K562 (cell line): ENCODE data around the gene CFAP20DC. TPM values are rescaled to one million over a fixed set of nuclear protein-coding genes. Genes with fewer than 3 reads are reported as not detected.

Experiments used
- ATAC-seq: fragments of 200-7000 bp; cut with Tn5 transposase; 3 replicates; pipeline ENCODE4 v1.9.1; 2020; ENCODE audit warnings: moderate library complexity
- BruUV-seq: library from RNA; stranded (reverse); fragments of 400-500 nt; replicated peaks from 2 replicates; lab custom pipeline; 2021; lab: Mats Ljungman, UMichigan
- CTCF ChIA-PET: fragments of 300-600 bp; formaldehyde crosslinking; extraction: SDS; loops from one replicate; lab custom pipeline; 2021; ENCODE audit warnings: low intra/inter-chr PET ratio; lab: Yijun Ruan, JAX
- POLR2A ChIA-PET: fragments of 300-600, 350-650 bp; sonication (Branson Sonifier 250); formaldehyde crosslinking; extraction: SDS; loops from one replicate; lab custom pipeline; 2021; ENCODE audit warnings: antibody characterized with exemption, inconsistent platforms; lab: Yijun Ruan, JAX
- DNase-seq, 4 experiments: peaks; one replicate each; pipeline versions ENCODE4 v3.0.0 to v3.0.0-alpha.2; 2011 to 2018; ENCODE audit warnings: low spot score in 3 of 4, mixed read lengths in 3 of 4; ENCODE audit errors: extremely low read depth in 1 of 4
- FAIRE-seq: peaks from 2 replicates; lab custom pipeline; 2011; peaks lifted over from hg19 to GRCh38; lab: Jason Lieb, UNC
- H2AFZ ChIP-seq: 2 replicates; pipeline ENCODE4 v1.6.0; 2011; ENCODE audit warnings: low read depth, low read length, control low read depth, inconsistent platforms
- H3K27ac ChIP-seq: fragments of 200-600 bp; 3 replicates; pipeline ENCODE4 v1.8.0; 2011; ENCODE audit warnings: low read depth, mild to moderate bottlenecking, control low read depth, inconsistent platforms, low read length, moderate library complexity, mixed read lengths; ENCODE audit errors: extremely low read depth
- H3K27me3 ChIP-seq, 2 experiments: fragments of 300-600 bp in 1 of 2; 2 replicates in 1 of 2; 3 replicates in 1 of 2; pipeline versions ENCODE4 v1.6.0 to v1.8.0; 2011; ENCODE audit warnings: inconsistent platforms in 2 of 2, low read length in 2 of 2, mild to moderate bottlenecking in 1 of 2, mixed read lengths in 1 of 2, moderate library complexity in 1 of 2; ENCODE audit not compliant: control insufficient read depth in 2 of 2, insufficient read depth in 2 of 2
- H3K36me3 ChIP-seq: fragments of 300-600 bp; 3 replicates; pipeline ENCODE4 v1.8.0; 2011; ENCODE audit warnings: mild to moderate bottlenecking, low read length, inconsistent platforms; ENCODE audit not compliant: control insufficient read depth, insufficient read depth
- H3K4me1 ChIP-seq, 2 experiments: fragments of 200-600 bp in 1 of 2; replicated peaks in 1 of 2; 2 replicates in 1 of 2; 3 replicates in 1 of 2; pipeline versions ENCODE4 v1.5.1 to v1.8.0; 2011; ENCODE audit warnings: inconsistent platforms in 2 of 2, low read length in 2 of 2, mild to moderate bottlenecking in 1 of 2, mixed read lengths in 1 of 2, moderate library complexity in 1 of 2; ENCODE audit not compliant: control insufficient read depth in 2 of 2, insufficient read depth in 2 of 2
- H3K4me2 ChIP-seq: 2 replicates; pipeline ENCODE4 v1.6.1; 2011; ENCODE audit warnings: low read length, control low read depth, inconsistent platforms, mixed read lengths; ENCODE audit not compliant: insufficient read depth
- H3K4me3 ChIP-seq: fragments of 200-600 bp; sonication (generic), shearing (Covaris generic); 2 replicates; pipeline ENCODE4 v1.5.1; 2016; ENCODE audit warnings: control low read depth, inconsistent platforms
- H3K79me2 ChIP-seq: fragments of 200-600 bp; 3 replicates; pipeline ENCODE4 v1.8.0; 2011; ENCODE audit warnings: low read length, inconsistent platforms; ENCODE audit not compliant: control insufficient read depth, insufficient read depth
- H3K9ac ChIP-seq, 2 experiments: 2 replicates each; pipeline versions ENCODE4 v1.6.0 to v1.6.1; 2011; ENCODE audit warnings: low read depth in 2 of 2, low read length in 2 of 2, control low read depth in 1 of 2, inconsistent platforms in 1 of 2, mild to moderate bottlenecking in 1 of 2, mixed read lengths in 1 of 2; ENCODE audit not compliant: insufficient read depth in 1 of 2
- H3K9me1 ChIP-seq: one replicate; pipeline ENCODE4 v1.6.0; 2011; ENCODE audit warnings: inconsistent platforms, mild to moderate bottlenecking, low read length, moderate library complexity; ENCODE audit not compliant: control insufficient read depth, insufficient read depth
- H3K9me3 ChIP-seq: replicated peaks from 2 replicates; pipeline ENCODE4 v1.5.1; 2011; ENCODE audit warnings: low read depth, low read length, inconsistent platforms; ENCODE audit not compliant: control insufficient read depth, insufficient read depth
- H4K20me1 ChIP-seq: replicated peaks from 2 replicates; pipeline ENCODE4 v1.6.1; 2011; ENCODE audit warnings: low read length, inconsistent platforms, mixed read lengths; ENCODE audit not compliant: control insufficient read depth, insufficient read depth
- CREM ChIP-seq: IDR thresholded peaks from 2 replicates; pipeline ENCODE4 v1.6.1; 2014; ENCODE audit warnings: antibody characterized with exemption, low read depth
- HDGF ChIP-seq: fragments of 450-650 bp; IDR thresholded peaks from 2 replicates; pipeline ENCODE4 v1.6.1; 2016
- KDM4B ChIP-seq, 2 experiments: fragments of 450-650 bp in 1 of 2; sonication (generic) in 1 of 2; IDR thresholded peaks; 2 replicates each; pipeline ENCODE4 v1.6.1; 2016 to 2017; ENCODE audit warnings: borderline replicate concordance in 2 of 2, antibody characterized with exemption in 1 of 2, low read depth in 1 of 2, mild to moderate bottlenecking in 1 of 2
- SAFB ChIP-seq: fragments of 200-400 bp; formaldehyde crosslinking; IDR thresholded peaks from 2 replicates; pipeline ENCODE4 v1.6.1; 2017; ENCODE audit warnings: low read depth, low read length, borderline replicate concordance
- ZNF431 ChIP-seq: sonication (generic); formaldehyde crosslinking; IDR thresholded peaks from 2 replicates; pipeline ENCODE4 v1.8.0; 2022; ENCODE audit warnings: mild to moderate bottlenecking, missing genetic modification reagents
- ZNF766 ChIP-seq: fragments of 200-800 bp; sonication (Bioruptor generic); conservative IDR thresholded peaks from 2 replicates; pipeline ENCODE4 v1.6.1; 2016; ENCODE audit warnings: missing genetic modification characterization, missing compliant biosample characterization
- WGBS: fragments of 100-300 bp; shearing (Covaris generic); methylation state at CpG from one replicate; pipeline ENCODE4 v1.1.6; 2016; ENCODE audit warnings: low coverage, mixed read lengths; ENCODE audit not compliant: insufficient coverage; ENCODE audit errors: missing lambda C conversion rate; 5-methylcytosine and 5-hydroxymethylcytosine counted together
- in situ Hi-C: fragments of 300-500 bp; cut with MboI; formaldehyde crosslinking; loops from 4 replicates; pipeline ENCODE4 v1.15.0; 2018; ENCODE audit warnings: inconsistent platforms, mixed read lengths
- intact Hi-C: fragments of 100-400 bp; cut with micrococcal nuclease; formaldehyde crosslinking; loops from 2 replicates; pipeline ENCODE4 v1.14.2; 2022
- polyA plus RNA-seq, 8 experiments: library from polyadenylated mRNA; depleted of rRNA in 4 of 8; stranded (reverse) in 5 of 8; unstranded in 3 of 8; fragments of >200 nt; fragmentation: Nextera tagmentation in 2 of 8; fragmentation: Illumina TruSeq in 1 of 8; extraction: Ambion mirVana in 2 of 8; extraction: Trizol in 1 of 8; gene quantifications; 2 replicates each; pipeline versions ENCODE4 v1.2.1 to v1.2.3, GENCODE V29; 2011 to 2014; ENCODE audit warnings: inconsistent platforms in 1 of 8, missing spikeins in 1 of 8
- total RNA-seq, 7 experiments: library from RNA; depleted of rRNA in 6 of 7; stranded (reverse); fragments of >200 nt in 6 of 7; fragmentation: Illumina TruSeq in 2 of 7; extraction: Trizol in 2 of 7; gene quantifications; 2 replicates each; pipeline versions ENCODE4 v1.2.1 to v1.2.3, GENCODE V29; 2011 to 2021; ENCODE audit warnings: low replicate concordance in 1 of 7
- TF ChIP-seq, protein P1 (sequence below): fragments of 250-450 bp; sonication (Bioruptor Pico); IDR thresholded peaks from 2 replicates; pipeline ENCODE4 v1.4.0; 2020; ENCODE audit warnings: mild to moderate bottlenecking, moderate library complexity, borderline replicate concordance
- TF ChIP-seq, protein P2 (sequence below): sonication (generic); formaldehyde crosslinking; IDR thresholded peaks from 2 replicates; pipeline ENCODE4 v1.8.0; 2022; ENCODE audit warnings: mild to moderate bottlenecking, missing genetic modification reagents, borderline replicate concordance

Gene CFAP20DC
- total and polyA plus RNA-seq, 9 of the 15 experiments (the other 6 are each of a cell fraction or from before 2014, with no cell fraction given), result 1.6 to 5.9 (median 4.6) TPM

DNA sequence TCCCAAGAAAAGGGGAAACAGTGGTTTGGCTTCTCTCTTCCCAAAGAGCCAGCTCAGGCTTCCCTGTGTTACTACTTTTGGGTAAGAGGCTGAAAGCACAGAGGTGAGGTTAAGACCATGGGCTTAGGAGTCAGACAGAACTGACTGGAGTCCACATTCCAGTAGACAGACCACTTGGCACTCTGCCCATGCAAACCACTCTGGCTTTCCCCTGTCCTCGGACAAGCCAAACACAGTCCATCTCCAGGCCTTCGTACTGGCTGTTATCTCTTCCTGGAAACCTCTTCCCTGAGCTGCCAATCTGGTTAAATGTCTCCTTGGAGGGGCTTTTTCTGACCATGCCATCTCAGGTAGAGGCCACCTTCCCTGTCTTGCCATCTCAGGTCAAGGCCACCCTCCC, 330.1 kb downstream of the CFAP20DC start:
- WGBS, result 15% methylated on average over 2 of the region's 2 CpGs
- Histone ChIP-seq H3K9me1 (no peaks in the 10 kb centered on the region), H2AFZ (no peak overlapping the region), H3K4me3 (no peak overlapping the region), H3K4me2 (no peak overlapping the region), H3K4me1 (no peaks in the 10 kb centered on the region), H3K9me3 (no peaks in the 10 kb centered on the region), H3K9ac (no peak overlapping the region), H4K20me1 (no peaks in the 10 kb centered on the region), H3K79me2 (no peaks in the 10 kb centered on the region), H3K27me3 (no peaks in the 10 kb centered on the region), H3K27ac (no peak overlapping the region), H3K36me3 (no peaks in the 10 kb centered on the region)
- DNase-seq (no peak), ATAC-seq (no peak), FAIRE-seq (no peak)
- TF ChIP-seq CREM (no peak), ZNF766 (CRISPR knock-in tag) (no peak), ZNF431 (CRISPR knock-in tag) (no peak), KDM4B (IDR thresholded peaks at IDR 0.05; ENCODE audit: borderline replicate concordance in 2 of 2, low read depth in 1 of 2) (no peak), SAFB (no peak), HDGF (no peak)
- TF ChIP-seq, protein P1, sequence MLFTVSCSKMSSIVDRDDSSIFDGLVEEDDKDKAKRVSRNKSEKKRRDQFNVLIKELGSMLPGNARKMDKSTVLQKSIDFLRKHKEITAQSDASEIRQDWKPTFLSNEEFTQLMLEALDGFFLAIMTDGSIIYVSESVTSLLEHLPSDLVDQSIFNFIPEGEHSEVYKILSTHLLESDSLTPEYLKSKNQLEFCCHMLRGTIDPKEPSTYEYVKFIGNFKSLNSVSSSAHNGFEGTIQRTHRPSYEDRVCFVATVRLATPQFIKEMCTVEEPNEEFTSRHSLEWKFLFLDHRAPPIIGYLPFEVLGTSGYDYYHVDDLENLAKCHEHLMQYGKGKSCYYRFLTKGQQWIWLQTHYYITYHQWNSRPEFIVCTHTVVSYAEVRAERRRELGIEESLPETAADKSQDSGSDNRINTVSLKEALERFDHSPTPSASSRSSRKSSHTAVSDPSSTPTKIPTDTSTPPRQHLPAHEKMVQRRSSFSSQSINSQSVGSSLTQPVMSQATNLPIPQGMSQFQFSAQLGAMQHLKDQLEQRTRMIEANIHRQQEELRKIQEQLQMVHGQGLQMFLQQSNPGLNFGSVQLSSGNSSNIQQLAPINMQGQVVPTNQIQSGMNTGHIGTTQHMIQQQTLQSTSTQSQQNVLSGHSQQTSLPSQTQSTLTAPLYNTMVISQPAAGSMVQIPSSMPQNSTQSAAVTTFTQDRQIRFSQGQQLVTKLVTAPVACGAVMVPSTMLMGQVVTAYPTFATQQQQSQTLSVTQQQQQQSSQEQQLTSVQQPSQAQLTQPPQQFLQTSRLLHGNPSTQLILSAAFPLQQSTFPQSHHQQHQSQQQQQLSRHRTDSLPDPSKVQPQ (CRISPR knock-in tag), result no peak
- TF ChIP-seq, protein P2, sequence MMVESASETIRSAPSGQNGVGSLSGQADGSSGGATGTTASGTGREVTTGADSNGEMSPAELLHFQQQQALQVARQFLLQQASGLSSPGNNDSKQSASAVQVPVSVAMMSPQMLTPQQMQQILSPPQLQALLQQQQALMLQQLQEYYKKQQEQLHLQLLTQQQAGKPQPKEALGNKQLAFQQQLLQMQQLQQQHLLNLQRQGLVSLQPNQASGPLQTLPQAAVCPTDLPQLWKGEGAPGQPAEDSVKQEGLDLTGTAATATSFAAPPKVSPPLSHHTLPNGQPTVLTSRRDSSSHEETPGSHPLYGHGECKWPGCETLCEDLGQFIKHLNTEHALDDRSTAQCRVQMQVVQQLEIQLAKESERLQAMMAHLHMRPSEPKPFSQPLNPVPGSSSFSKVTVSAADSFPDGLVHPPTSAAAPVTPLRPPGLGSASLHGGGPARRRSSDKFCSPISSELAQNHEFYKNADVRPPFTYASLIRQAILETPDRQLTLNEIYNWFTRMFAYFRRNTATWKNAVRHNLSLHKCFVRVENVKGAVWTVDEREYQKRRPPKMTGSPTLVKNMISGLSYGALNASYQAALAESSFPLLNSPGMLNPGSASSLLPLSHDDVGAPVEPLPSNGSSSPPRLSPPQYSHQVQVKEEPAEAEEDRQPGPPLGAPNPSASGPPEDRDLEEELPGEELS (CRISPR knock-in tag), result no peak
- CTCF ChIA-PET, result no interaction called here
- in situ Hi-C loops (no loop called here), intact Hi-C loops (no loop called here)
- BruUV-seq, result no TSS peak
- POLR2A ChIA-PET, result interaction anchor here (0.6 kb wide), 1 partner anchor 17 kb away, joined by 3 read pairs; no protein-coding TSS in a partner anchor
